DOHH2 (cell line): ENCODE data around the gene SOX9.

Experiments
- H3F3A ChIP-seq: fragments of 200-600 bp; sonication (generic), shearing (Covaris generic); 2 replicates; pipeline ENCODE4 v1.6.0; 2016; ENCODE audit warnings: antibody characterized with exemption, mild to moderate bottlenecking; ENCODE audit not compliant: control insufficient read depth, insufficient read depth
- H3K27ac ChIP-seq: fragments of 200-600 bp; sonication (generic); 2 replicates; pipeline ENCODE4 v1.5.1; 2014; ENCODE audit warnings: low read depth, mild to moderate bottlenecking, low read length, moderate library complexity
- H3K27me3 ChIP-seq: fragments of 200-600 bp; sonication (generic); 2 replicates; pipeline ENCODE4 v1.6.1; 2014; ENCODE audit warnings: mild to moderate bottlenecking, low read length, mixed read lengths; ENCODE audit not compliant: control insufficient read depth
- H3K36me3 ChIP-seq: fragments of 200-600 bp; sonication (generic); 2 replicates; pipeline ENCODE4 v1.6.1; 2014; ENCODE audit warnings: mild to moderate bottlenecking, low read length, moderate library complexity, mixed read lengths; ENCODE audit not compliant: control insufficient read depth
- H3K4me1 ChIP-seq: fragments of 200-600 bp; sonication (generic); 2 replicates; pipeline ENCODE4 v1.6.1; 2014; ENCODE audit warnings: mild to moderate bottlenecking, low read length, mixed read lengths; ENCODE audit not compliant: control insufficient read depth
- H3K4me2 ChIP-seq: fragments of 200-600 bp; sonication (generic); 2 replicates; pipeline ENCODE4 v1.6.0; 2014; ENCODE audit warnings: mild to moderate bottlenecking, low read length, moderate library complexity
- H3K4me3 ChIP-seq: fragments of 200-600 bp; sonication (generic); 2 replicates; pipeline ENCODE4 v1.5.1; 2014; ENCODE audit warnings: mild to moderate bottlenecking, low read length, mixed read lengths
- H3K79me2 ChIP-seq: fragments of 200-600 bp; sonication (generic); 2 replicates; pipeline ENCODE4 v1.6.1; 2014; ENCODE audit warnings: mild to moderate bottlenecking, low read length, mixed read lengths; ENCODE audit not compliant: control insufficient read depth
- H3K9me2 ChIP-seq: fragments of 200-600 bp; sonication (generic); replicated peaks from 2 replicates; pipeline ENCODE4 v1.6.1; 2014; ENCODE audit warnings: mild to moderate bottlenecking, low read length, mixed read lengths; ENCODE audit not compliant: control insufficient read depth
- H3K9me3 ChIP-seq: fragments of 200-600 bp; sonication (generic); 2 replicates; pipeline ENCODE4 v1.6.1; 2014; ENCODE audit warnings: antibody characterized with exemption, low read length, mixed read lengths; ENCODE audit not compliant: control insufficient read depth, insufficient read depth
- H4K20me1 ChIP-seq: fragments of 200-600 bp; sonication (generic); 2 replicates; pipeline ENCODE4 v1.6.0; 2014; ENCODE audit warnings: low read depth, mild to moderate bottlenecking, antibody characterized with exemption, low read length, moderate library complexity; ENCODE audit not compliant: control insufficient read depth, insufficient read depth
- EZH2phosphoT487 ChIP-seq: fragments of 200-600 bp; sonication (generic); IDR thresholded peaks from 2 replicates; pipeline ENCODE4 v1.6.1; 2017; ENCODE audit warnings: borderline replicate concordance, mild to moderate bottlenecking, antibody characterized with exemption, low read length, moderate library complexity, mixed read lengths
- TF ChIP-seq, protein P1 (sequence below): fragments of 200-600 bp; sonication (generic); IDR thresholded peaks from one replicate; pipeline ENCODE4 v1.5.1; 2014; ENCODE audit warnings: antibody characterized with exemption, mild to moderate bottlenecking, low read depth, low read length; ENCODE audit not compliant: poor library complexity, severe bottlenecking

SOX9 gene

DNA sequence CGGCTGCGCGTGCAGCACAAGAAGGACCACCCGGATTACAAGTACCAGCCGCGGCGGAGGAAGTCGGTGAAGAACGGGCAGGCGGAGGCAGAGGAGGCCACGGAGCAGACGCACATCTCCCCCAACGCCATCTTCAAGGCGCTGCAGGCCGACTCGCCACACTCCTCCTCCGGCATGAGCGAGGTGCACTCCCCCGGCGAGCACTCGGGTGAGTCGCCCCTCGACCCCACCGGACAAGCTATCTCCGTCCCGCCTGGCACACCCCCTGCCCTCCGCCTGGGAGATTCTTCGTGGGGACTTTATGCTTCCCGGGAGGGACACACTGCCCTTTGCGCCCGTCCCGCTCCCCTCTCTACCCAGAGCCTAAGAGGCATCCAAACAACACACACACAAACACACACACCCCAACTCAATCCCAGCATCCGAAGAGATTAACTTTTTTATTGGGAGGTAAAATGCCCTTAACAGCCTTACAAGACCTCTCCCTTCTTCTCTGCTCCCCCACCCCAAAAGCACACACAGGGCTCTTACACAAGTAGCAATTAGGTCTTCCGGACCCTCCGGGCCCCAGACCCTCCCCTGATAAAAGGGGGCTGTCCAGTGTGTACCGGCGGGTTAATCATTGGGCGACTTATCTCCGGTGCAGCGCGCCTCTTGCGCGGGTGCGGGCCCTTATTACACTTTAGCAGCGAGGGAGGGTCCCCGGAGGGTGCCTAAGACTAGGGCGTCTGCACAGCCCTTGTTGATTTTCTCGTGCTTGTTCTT, 2.1 kb downstream of the SOX9 start:
- H3K36me3 ChIP-seq: peaks cover 26% of the 10 kb centered on the region

DNA sequence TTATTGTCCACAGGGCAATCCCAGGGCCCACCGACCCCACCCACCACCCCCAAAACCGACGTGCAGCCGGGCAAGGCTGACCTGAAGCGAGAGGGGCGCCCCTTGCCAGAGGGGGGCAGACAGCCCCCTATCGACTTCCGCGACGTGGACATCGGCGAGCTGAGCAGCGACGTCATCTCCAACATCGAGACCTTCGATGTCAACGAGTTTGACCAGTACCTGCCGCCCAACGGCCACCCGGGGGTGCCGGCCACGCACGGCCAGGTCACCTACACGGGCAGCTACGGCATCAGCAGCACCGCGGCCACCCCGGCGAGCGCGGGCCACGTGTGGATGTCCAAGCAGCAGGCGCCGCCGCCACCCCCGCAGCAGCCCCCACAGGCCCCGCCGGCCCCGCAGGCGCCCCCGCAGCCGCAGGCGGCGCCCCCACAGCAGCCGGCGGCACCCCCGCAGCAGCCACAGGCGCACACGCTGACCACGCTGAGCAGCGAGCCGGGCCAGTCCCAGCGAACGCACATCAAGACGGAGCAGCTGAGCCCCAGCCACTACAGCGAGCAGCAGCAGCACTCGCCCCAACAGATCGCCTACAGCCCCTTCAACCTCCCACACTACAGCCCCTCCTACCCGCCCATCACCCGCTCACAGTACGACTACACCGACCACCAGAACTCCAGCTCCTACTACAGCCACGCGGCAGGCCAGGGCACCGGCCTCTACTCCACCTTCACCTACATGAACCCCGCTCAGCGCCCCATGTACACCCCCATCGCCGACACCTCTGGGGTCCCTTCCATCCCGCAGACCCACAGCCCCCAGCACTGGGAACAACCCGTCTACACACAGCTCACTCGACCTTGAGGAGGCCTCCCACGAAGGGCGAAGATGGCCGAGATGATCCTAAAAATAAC, 3.0 kb downstream of the SOX9 start:
- Histone ChIP-seq H3K4me2 (peak overlapping the region; percentile 99; the same call in 1 of the 2 replicates), H3K4me1 (peaks cover 19% of the 10 kb centered on the region), H3K9me3 (no peaks in the 10 kb centered on the region), H4K20me1 (peaks cover 6% of the 10 kb centered on the region), H3K36me3 (peaks cover 26% of the 10 kb centered on the region), H3K4me3 (no peak overlapping the region), H3F3A (peaks cover 13% of the 10 kb centered on the region), H3K9me2 (no peaks in the 10 kb centered on the region), H3K27ac (no peak overlapping the region), H3K27me3 (peaks cover 11% of the 10 kb centered on the region), H3K79me2 (peaks cover 30% of the 10 kb centered on the region)
- TF ChIP-seq, protein P1, sequence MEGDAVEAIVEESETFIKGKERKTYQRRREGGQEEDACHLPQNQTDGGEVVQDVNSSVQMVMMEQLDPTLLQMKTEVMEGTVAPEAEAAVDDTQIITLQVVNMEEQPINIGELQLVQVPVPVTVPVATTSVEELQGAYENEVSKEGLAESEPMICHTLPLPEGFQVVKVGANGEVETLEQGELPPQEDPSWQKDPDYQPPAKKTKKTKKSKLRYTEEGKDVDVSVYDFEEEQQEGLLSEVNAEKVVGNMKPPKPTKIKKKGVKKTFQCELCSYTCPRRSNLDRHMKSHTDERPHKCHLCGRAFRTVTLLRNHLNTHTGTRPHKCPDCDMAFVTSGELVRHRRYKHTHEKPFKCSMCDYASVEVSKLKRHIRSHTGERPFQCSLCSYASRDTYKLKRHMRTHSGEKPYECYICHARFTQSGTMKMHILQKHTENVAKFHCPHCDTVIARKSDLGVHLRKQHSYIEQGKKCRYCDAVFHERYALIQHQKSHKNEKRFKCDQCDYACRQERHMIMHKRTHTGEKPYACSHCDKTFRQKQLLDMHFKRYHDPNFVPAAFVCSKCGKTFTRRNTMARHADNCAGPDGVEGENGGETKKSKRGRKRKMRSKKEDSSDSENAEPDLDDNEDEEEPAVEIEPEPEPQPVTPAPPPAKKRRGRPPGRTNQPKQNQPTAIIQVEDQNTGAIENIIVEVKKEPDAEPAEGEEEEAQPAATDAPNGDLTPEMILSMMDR: no peak
- TF ChIP-seq EZH2phosphoT487: no peak

More for the DNA sequence above, 2.1 kb downstream of the SOX9 start:
- H3K27me3 ChIP-seq: peaks cover 17% of the 10 kb centered on the region
- H3K9me2 ChIP-seq: no peaks in the 10 kb centered on the region
- H3K9me3 ChIP-seq: no peaks in the 10 kb centered on the region
- H3K79me2 ChIP-seq: peaks cover 30% of the 10 kb centered on the region
- H4K20me1 ChIP-seq: peaks cover 6% of the 10 kb centered on the region
- peak overlapping the region; percentile 98 for H3K4me3 ChIP-seq
- no peak overlapping the region for H3K27ac ChIP-seq
- peaks cover 25% of the 10 kb centered on the region for H3K4me1 ChIP-seq
- TF ChIP-seq EZH2phosphoT487: no peak
- TF ChIP-seq, protein P1: no peak
- H3K4me2 ChIP-seq: peak overlapping the region; percentile 99
- peaks cover 13% of the 10 kb centered on the region for H3F3A ChIP-seq

DNA sequence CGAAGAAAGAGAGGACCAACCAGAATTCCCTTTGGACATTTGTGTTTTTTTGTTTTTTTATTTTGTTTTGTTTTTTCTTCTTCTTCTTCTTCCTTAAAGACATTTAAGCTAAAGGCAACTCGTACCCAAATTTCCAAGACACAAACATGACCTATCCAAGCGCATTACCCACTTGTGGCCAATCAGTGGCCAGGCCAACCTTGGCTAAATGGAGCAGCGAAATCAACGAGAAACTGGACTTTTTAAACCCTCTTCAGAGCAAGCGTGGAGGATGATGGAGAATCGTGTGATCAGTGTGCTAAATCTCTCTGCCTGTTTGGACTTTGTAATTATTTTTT, 3.6 kb downstream of the SOX9 start:
- H3K27me3 ChIP-seq: peaks cover 8% of the 10 kb centered on the region; the same call in 1 of the 2 replicates
- H3K4me1 ChIP-seq: peaks cover 18% of the 10 kb centered on the region
- H3K4me3 ChIP-seq: no peak overlapping the region

More for the DNA sequence above, 3.6 kb downstream of the SOX9 start:
- H3F3A ChIP-seq: peaks cover 8% of the 10 kb centered on the region; the same call in 1 of the 2 replicates
- no peak overlapping the region for H3K4me2 ChIP-seq
- TF ChIP-seq EZH2phosphoT487: no peak
- TF ChIP-seq, protein P1: no peak
- peaks cover 6% of the 10 kb centered on the region for H4K20me1 ChIP-seq
- peaks cover 30% of the 10 kb centered on the region for H3K79me2 ChIP-seq
- H3K9me3 ChIP-seq: no peaks in the 10 kb centered on the region
- peaks cover 26% of the 10 kb centered on the region for H3K36me3 ChIP-seq
- H3K9me2 ChIP-seq: no peaks in the 10 kb centered on the region
- no peak overlapping the region for H3K27ac ChIP-seq
